D721Med (cell line): ENCODE results near the gene ZNF628.
"Not testable (repeated sequence)": the region's sequence is repeated elsewhere in the genome, so short reads cannot be mapped to it uniquely, and the experiment has no call there.

Source experiments
- DNase-seq: peaks from one replicate; pipeline ENCODE4 v3.0.0; 2011; ENCODE audit warnings: low spot score; ENCODE audit not compliant: insufficient read length
- FAIRE-seq: peaks from 2 replicates; lab custom pipeline; 2011; peaks lifted over from hg19 to GRCh38; lab: Jason Lieb, UNC
- CTCF ChIP-seq: IDR thresholded peaks from 2 replicates; pipeline ENCODE4 v1.5.1; 2012; ENCODE audit warnings: mild to moderate bottlenecking, control low read depth; ENCODE audit not compliant: insufficient read depth; ENCODE audit errors: missing control alignments

Gene ZNF628

GRCh38 chr19:55443045-55443823 is 33.2 kb upstream of the ZNF628 start, which contains the start of gene SHISA7:
SHISA7 (minus strand) TSS chr19:55443300; CDS start chr19:55442863, 437 bp downstream.
- no peak for TF ChIP-seq CTCF
- FAIRE-seq (no peak), DNase-seq (no peak)

- no peak for DNase-seq
- no peak for TF ChIP-seq CTCF
- no peak for FAIRE-seq
Observed at GRCh38 chr19:55443824-55444480, 32.5 kb upstream of the ZNF628 start.

GRCh38 chr19:55444646-55445045 is 31.8 kb upstream of the ZNF628 start:
- DNase-seq (no peak), FAIRE-seq (no peak)
- no peak for TF ChIP-seq CTCF

- FAIRE-seq (no peak), DNase-seq (no peak)
- TF ChIP-seq CTCF, result no peak
Observed at GRCh38 chr19:55446060-55446459, 30.4 kb upstream of the ZNF628 start.

GRCh38 chr19:55447421-55448174 is 28.8 kb upstream of the ZNF628 start:
- no peak for FAIRE-seq
- no peak for DNase-seq
- TF ChIP-seq CTCF, result no peak

GRCh38 chr19:55448175-55448490 is 28.3 kb upstream of the ZNF628 start:
- DNase-seq, FAIRE-seq: not testable (repeated sequence)

GRCh38 chr19:55449469-55449868 is 26.9 kb upstream of the ZNF628 start:
- TF ChIP-seq CTCF, result no peak
- FAIRE-seq, result no peak
- no peak for DNase-seq
